ENCODE data around the gene IQSEC3.

IQSEC3 gene

GRCh38 chr12:206746-207440, 140.3 kb downstream of the IQSEC3 start:
- CTCF ChIA-PET = interaction anchor here (1.0 kb wide), 1 partner anchor 13 kb away, joined by 3 read pairs; no protein-coding TSS in a partner anchor
- H3K27ac ChIP-seq (ENCODE audit: insufficient read depth in 1 of 2, low read depth in 1 of 2, low read length in 2 of 2, poor library complexity in 1 of 2, severe bottlenecking in 2 of 2) = no peak overlapping the region
- no peaks in the 10 kb centered on the region for H3K9me3 ChIP-seq (ENCODE audit: control extremely low read depth in 1 of 5, control insufficient read depth in 4 of 5, insufficient read depth in 2 of 5, low read depth in 1 of 5, low read length in 4 of 5)
- DNase-seq = no peak
- WGBS (ENCODE audit: insufficient coverage) = 97% methylated on average over 20 of the region's 21 CpGs
- POLR2A ChIA-PET = no interaction called here
- H3K4me1 ChIP-seq (ENCODE audit: control extremely low read depth in 1 of 4, control insufficient read depth in 4 of 4, insufficient read depth in 4 of 4, low read length in 3 of 4) = peaks cover 0 to 11% (median 7%) of the 10 kb centered on the region in 4 experiments
- H3K36me3 ChIP-seq (ENCODE audit: control insufficient read depth in 4 of 4, insufficient read depth in 4 of 4, low read length in 3 of 4) = no peaks in the 10 kb centered on the region
- peaks cover 2 to 35% (median 25%) of the 10 kb centered on the region in 5 experiments for H3K27me3 ChIP-seq (replicated peaks in 2 of 5; ENCODE audit: control insufficient read depth in 4 of 5, insufficient read depth in 5 of 5, low read length in 4 of 5)
- no peak overlapping the region for H3K4me3 ChIP-seq (ENCODE audit: control insufficient read depth in 1 of 7, extremely low read depth in 1 of 7, insufficient read depth in 4 of 7, low read depth in 2 of 7, low read length in 6 of 7)

GRCh38 chr12:207804-208203, 141.2 kb downstream of the IQSEC3 start:
- H3K27me3 ChIP-seq (replicated peaks in 2 of 5; ENCODE audit: control insufficient read depth in 4 of 5, insufficient read depth in 5 of 5, low read length in 4 of 5) = peaks cover 2 to 30% (median 19%) of the 10 kb centered on the region in 5 experiments
- CTCF ChIA-PET = no interaction called here
- H3K36me3 ChIP-seq (ENCODE audit: control insufficient read depth in 4 of 4, insufficient read depth in 4 of 4, low read length in 3 of 4) = no peaks in the 10 kb centered on the region
- WGBS (ENCODE audit: insufficient coverage) = no CpG with 5 or more reads among the region's 10 CpGs
- peaks cover 0 to 17% (median 12%) of the 10 kb centered on the region in 4 experiments for H3K4me1 ChIP-seq (ENCODE audit: control extremely low read depth in 1 of 4, control insufficient read depth in 4 of 4, insufficient read depth in 4 of 4, low read length in 3 of 4)
- no peaks in the 10 kb centered on the region for H3K9me3 ChIP-seq (ENCODE audit: control extremely low read depth in 1 of 5, control insufficient read depth in 4 of 5, insufficient read depth in 2 of 5, low read depth in 1 of 5, low read length in 4 of 5)
- DNase-seq = no peak
- H3K27ac ChIP-seq (ENCODE audit: insufficient read depth in 1 of 2, low read depth in 1 of 2, low read length in 2 of 2, poor library complexity in 1 of 2, severe bottlenecking in 2 of 2) = no peak overlapping the region
- no peak overlapping the region for H3K4me3 ChIP-seq (ENCODE audit: control insufficient read depth in 1 of 7, extremely low read depth in 1 of 7, insufficient read depth in 4 of 7, low read depth in 2 of 7, low read length in 6 of 7)
- POLR2A ChIA-PET = no interaction called here

GRCh38 chr12:208813-209212, 142.2 kb downstream of the IQSEC3 start:
- ChIA-PET CTCF (interaction anchor here (5.2 kb wide), 1 partner anchor 12 kb away, joined by 31 read pairs; no protein-coding TSS in a partner anchor), POLR2A (no interaction called here)
- Histone ChIP-seq H3K4me1 (ENCODE audit: control extremely low read depth in 1 of 4, control insufficient read depth in 4 of 4, insufficient read depth in 4 of 4, low read length in 3 of 4) (peaks cover 0 to 19% (median 13%) of the 10 kb centered on the region in 4 experiments), H3K4me3 (ENCODE audit: control insufficient read depth in 1 of 7, extremely low read depth in 1 of 7, insufficient read depth in 4 of 7, low read depth in 2 of 7, low read length in 6 of 7) (no peak overlapping the region), H3K27ac (ENCODE audit: insufficient read depth in 1 of 2, low read depth in 1 of 2, low read length in 2 of 2, poor library complexity in 1 of 2, severe bottlenecking in 2 of 2) (no peak overlapping the region), H3K36me3 (ENCODE audit: control insufficient read depth in 4 of 4, insufficient read depth in 4 of 4, low read length in 3 of 4) (no peaks in the 10 kb centered on the region), H3K9me3 (ENCODE audit: control extremely low read depth in 1 of 5, control insufficient read depth in 4 of 5, insufficient read depth in 2 of 5, low read depth in 1 of 5, low read length in 4 of 5) (no peaks in the 10 kb centered on the region), H3K27me3 (replicated peaks in 2 of 5; ENCODE audit: control insufficient read depth in 4 of 5, insufficient read depth in 5 of 5, low read length in 4 of 5) (peaks cover 2 to 30% (median 21%) of the 10 kb centered on the region in 5 experiments)
- 97% methylated on average over 4 of the region's 4 CpGs for WGBS (ENCODE audit: insufficient coverage)
- DNase-seq = no peak

- Histone ChIP-seq H3K9me3 (ENCODE audit: control extremely low read depth in 1 of 5, control insufficient read depth in 4 of 5, insufficient read depth in 2 of 5, low read depth in 1 of 5, low read length in 4 of 5) (no peaks in the 10 kb centered on the region), H3K27ac (ENCODE audit: insufficient read depth in 1 of 2, low read depth in 1 of 2, low read length in 2 of 2, poor library complexity in 1 of 2, severe bottlenecking in 2 of 2) (no peak overlapping the region), H3K4me1 (ENCODE audit: control extremely low read depth in 1 of 4, control insufficient read depth in 4 of 4, insufficient read depth in 4 of 4, low read length in 3 of 4) (peaks cover 0 to 16% (median 12%) of the 10 kb centered on the region in 4 experiments), H3K4me3 (ENCODE audit: control insufficient read depth in 1 of 7, extremely low read depth in 1 of 7, insufficient read depth in 4 of 7, low read depth in 2 of 7, low read length in 6 of 7) (no peak overlapping the region), H3K27me3 (replicated peaks in 2 of 5; ENCODE audit: control insufficient read depth in 4 of 5, insufficient read depth in 5 of 5, low read length in 4 of 5) (peaks cover 2 to 30% (median 18%) of the 10 kb centered on the region in 5 experiments), H3K36me3 (ENCODE audit: control insufficient read depth in 4 of 4, insufficient read depth in 4 of 4, low read length in 3 of 4) (no peaks in the 10 kb centered on the region)
- WGBS (ENCODE audit: insufficient coverage) = 95% methylated on average over 14 of the region's 15 CpGs
- CTCF ChIA-PET = interaction anchor here (5.2 kb wide), 1 partner anchor 12 kb away, joined by 31 read pairs; no protein-coding TSS in a partner anchor
- DNase-seq = no peak
- POLR2A ChIA-PET = no interaction called here
These were observed 142.7 kb downstream of the IQSEC3 start for GRCh38 chr12:209246-209645.

- 99% methylated on average over 9 of the region's 12 CpGs for WGBS (ENCODE audit: insufficient coverage)
- Histone ChIP-seq H3K4me1 (ENCODE audit: control extremely low read depth in 1 of 4, control insufficient read depth in 4 of 4, insufficient read depth in 4 of 4, low read length in 3 of 4) (peaks cover 0 to 15% (median 11%) of the 10 kb centered on the region in 4 experiments), H3K9me3 (ENCODE audit: control extremely low read depth in 1 of 5, control insufficient read depth in 4 of 5, insufficient read depth in 2 of 5, low read depth in 1 of 5, low read length in 4 of 5) (no peaks in the 10 kb centered on the region), H3K27ac (ENCODE audit: insufficient read depth in 1 of 2, low read depth in 1 of 2, low read length in 2 of 2, poor library complexity in 1 of 2, severe bottlenecking in 2 of 2) (no peak overlapping the region), H3K36me3 (ENCODE audit: control insufficient read depth in 4 of 4, insufficient read depth in 4 of 4, low read length in 3 of 4) (no peaks in the 10 kb centered on the region), H3K4me3 (ENCODE audit: control insufficient read depth in 1 of 7, extremely low read depth in 1 of 7, insufficient read depth in 4 of 7, low read depth in 2 of 7, low read length in 6 of 7) (no peak overlapping the region), H3K27me3 (replicated peaks in 2 of 5; ENCODE audit: control insufficient read depth in 4 of 5, insufficient read depth in 5 of 5, low read length in 4 of 5) (peaks cover 2 to 24% (median 19%) of the 10 kb centered on the region in 5 experiments)
- ChIA-PET CTCF (interaction anchor here (5.2 kb wide), 1 partner anchor 11 kb away, joined by 31 read pairs; no protein-coding TSS in a partner anchor), POLR2A (no interaction called here)
- no peak for DNase-seq
These were observed 143.3 kb downstream of the IQSEC3 start for GRCh38 chr12:209851-210250.

- CTCF ChIA-PET = interaction anchor here (1.5 to 5.2 kb wide), 2 partner anchors 10 to 103 kb away, joined by 3 to 31 read pairs; no protein-coding TSS in a partner anchor
- Histone ChIP-seq H3K4me1 (ENCODE audit: control extremely low read depth in 1 of 4, control insufficient read depth in 4 of 4, insufficient read depth in 4 of 4, low read length in 3 of 4) (peaks cover 0 to 15% (median 11%) of the 10 kb centered on the region in 4 experiments), H3K27me3 (replicated peaks in 2 of 5; ENCODE audit: control insufficient read depth in 4 of 5, insufficient read depth in 5 of 5, low read length in 4 of 5) (peaks cover 0 to 19% (median 15%) of the 10 kb centered on the region in 5 experiments), H3K27ac (ENCODE audit: insufficient read depth in 1 of 2, low read depth in 1 of 2, low read length in 2 of 2, poor library complexity in 1 of 2, severe bottlenecking in 2 of 2) (no peak overlapping the region), H3K4me3 (ENCODE audit: control insufficient read depth in 1 of 7, extremely low read depth in 1 of 7, insufficient read depth in 4 of 7, low read depth in 2 of 7, low read length in 6 of 7) (no peak overlapping the region), H3K9me3 (ENCODE audit: control extremely low read depth in 1 of 5, control insufficient read depth in 4 of 5, insufficient read depth in 2 of 5, low read depth in 1 of 5, low read length in 4 of 5) (no peaks in the 10 kb centered on the region), H3K36me3 (ENCODE audit: control insufficient read depth in 4 of 4, insufficient read depth in 4 of 4, low read length in 3 of 4) (no peaks in the 10 kb centered on the region)
- POLR2A ChIA-PET = no interaction called here
- DNase-seq = no peak
- 94% methylated on average over 16 of the region's 16 CpGs for WGBS (ENCODE audit: insufficient coverage)
These were observed 143.9 kb downstream of the IQSEC3 start for GRCh38 chr12:210277-211141.

All from common myeloid progenitor, CD34-positive (primary cell).